Measurements from ENCODE around the gene CDH12.
"Not testable (repeated sequence)": the region's sequence is repeated elsewhere in the genome, so short reads cannot be mapped to it uniquely, and the experiment has no call there.

GRCh38 chr5:22154779-22155178, 698.4 kb downstream of the CDH12 start:
- TF ChIP-seq CTCF (IDR thresholded peaks at IDR 0.05; ENCODE audit: extremely low read depth in 1 of 2, insufficient read depth in 1 of 2, low read depth in 1 of 2, low read length in 2 of 2); MYC (IDR thresholded peaks at IDR 0.05; ENCODE audit: low read depth, low read length); POLR2AphosphoS5 (IDR thresholded peaks at IDR 0.05; ENCODE audit: insufficient read depth, low read depth, low read length): not testable (repeated sequence)

All from endothelial cell of umbilical vein (primary cell).